ENCODE results near the gene PRDM11. TPM values are rescaled to one million over a fixed set of nuclear protein-coding genes. Genes with fewer than 3 reads are reported as not detected.
A peak's percentile ranks its signal among the peaks of the same experiment; 100 is the strongest.

PRDM11 gene
- total RNA-seq, 2 experiments from 2014 or later: 2.5 to 3.4 TPM

GRCh38 chr11:45229401-45230020 lies 83.1 kb downstream of the PRDM11 start:
- TF ChIP-seq CTCF (IDR thresholded peaks at IDR 0.05): no peak
- Mint-ChIP-seq H3K4me3 (no peak overlapping the region), H3K27ac (no peak overlapping the region), H3K36me3 (ENCODE audit: low read depth) (peaks cover 6% of the 10 kb centered on the region), H3K9me3 (no peaks in the 10 kb centered on the region), H3K27me3 (no peaks in the 10 kb centered on the region), H3K4me1 (ENCODE audit: low read depth) (no peaks in the 10 kb centered on the region)
- Histone ChIP-seq H3K4me1 (ENCODE audit: insufficient read depth, low read length) (peaks cover 4% of the 10 kb centered on the region), H3K36me3 (ENCODE audit: insufficient read depth, low read length) (peaks cover 10% of the 10 kb centered on the region), H3K27ac (ENCODE audit: low read depth in 1 of 2, low read length in 2 of 2) (no peak overlapping the region), H3K27me3 (ENCODE audit: control insufficient read depth in 1 of 2, insufficient read depth in 2 of 2, low read length in 2 of 2) (no peaks in the 10 kb centered on the region), H3K4me3 (ENCODE audit: low read length) (no peak overlapping the region), H3K9me3 (ENCODE audit: control insufficient read depth in 1 of 2, insufficient read depth in 1 of 2, low read length in 2 of 2) (peaks cover 0 to 4% of the 10 kb centered on the region in 2 experiments)
- intact Hi-C loops (cut with DNase I, micrococcal nuclease): loop anchor here in 1 of 2 experiments (10.0 kb wide), 1 partner anchor 115 kb away; no protein-coding TSS in a partner anchor
- DNase-seq: no peak
- POLR2A ChIA-PET: no interaction called here
- ATAC-seq (ENCODE audit: poor library complexity): no peak
- CTCF ChIA-PET: interaction anchor here (1.0 kb wide), 1 partner anchor 16 kb away, joined by 3 read pairs; no protein-coding TSS in a partner anchor

GRCh38 chr11:45232341-45233080 lies 86.1 kb downstream of the PRDM11 start:
- Mint-ChIP-seq H3K27ac (no peak overlapping the region), H3K36me3 (ENCODE audit: low read depth) (no peaks in the 10 kb centered on the region), H3K9me3 (no peaks in the 10 kb centered on the region), H3K4me3 (no peak overlapping the region), H3K27me3 (peaks cover 12% of the 10 kb centered on the region), H3K4me1 (ENCODE audit: low read depth) (no peaks in the 10 kb centered on the region)
- POLR2A ChIA-PET: no interaction called here
- TF ChIP-seq CTCF (IDR thresholded peaks at IDR 0.05): no peak
- H3K4me1 ChIP-seq (ENCODE audit: insufficient read depth, low read length): peaks cover 4% of the 10 kb centered on the region
- CTCF ChIA-PET: interaction anchor here (1.3 kb wide), 1 partner anchor 128 kb away, joined by 5 read pairs; no protein-coding TSS in a partner anchor
- peaks cover 0 to 4% of the 10 kb centered on the region in 2 experiments for H3K9me3 ChIP-seq (ENCODE audit: control insufficient read depth in 1 of 2, insufficient read depth in 1 of 2, low read length in 2 of 2)
- ATAC-seq (ENCODE audit: poor library complexity): no peak
- no peak overlapping the region for H3K4me3 ChIP-seq (ENCODE audit: low read length)
- no peak for DNase-seq
- no peaks in the 10 kb centered on the region for H3K36me3 ChIP-seq (ENCODE audit: insufficient read depth, low read length)
- peaks cover 0 to 3% of the 10 kb centered on the region in 2 experiments for H3K27me3 ChIP-seq (ENCODE audit: control insufficient read depth in 1 of 2, insufficient read depth in 2 of 2, low read length in 2 of 2)
- intact Hi-C loops (cut with DNase I, micrococcal nuclease): loop anchor here in 1 of 2 experiments (10.0 kb wide), 1 partner anchor 118 kb away; no protein-coding TSS in a partner anchor
- no peak overlapping the region for H3K27ac ChIP-seq (ENCODE audit: low read depth in 1 of 2, low read length in 2 of 2)

- no peaks in the 10 kb centered on the region for H3K4me1 Mint-ChIP-seq (ENCODE audit: low read depth)
- peak; percentile 66 for TF ChIP-seq CTCF (IDR thresholded peaks at IDR 0.05)
- Histone ChIP-seq H3K27me3 (ENCODE audit: control insufficient read depth in 1 of 2, insufficient read depth in 2 of 2, low read length in 2 of 2) (peaks cover 0 to 3% of the 10 kb centered on the region in 2 experiments), H3K4me3 (ENCODE audit: low read length) (no peak overlapping the region), H3K27ac (ENCODE audit: low read depth in 1 of 2, low read length in 2 of 2) (no peak overlapping the region), H3K9me3 (ENCODE audit: control insufficient read depth in 1 of 2, insufficient read depth in 1 of 2, low read length in 2 of 2) (peaks cover 0 to 4% of the 10 kb centered on the region in 2 experiments), H3K36me3 (ENCODE audit: insufficient read depth, low read length) (no peaks in the 10 kb centered on the region), H3K4me1 (ENCODE audit: insufficient read depth, low read length) (peaks cover 4% of the 10 kb centered on the region)
- H3K27me3 Mint-ChIP-seq: peaks cover 16% of the 10 kb centered on the region
- H3K4me3 Mint-ChIP-seq: no peak overlapping the region
- POLR2A ChIA-PET: no interaction called here
- CTCF ChIA-PET: interaction anchor here (1.3 kb wide), 1 partner anchor 128 kb away, joined by 5 read pairs; no protein-coding TSS in a partner anchor
- ATAC-seq (ENCODE audit: poor library complexity): peak; percentile 61
- DNase-seq: peak; percentile 25 to 66 (median 44)
- intact Hi-C loops (cut with DNase I, micrococcal nuclease): loop anchor here in 1 of 2 experiments (10.0 kb wide), 1 partner anchor 118 kb away; no protein-coding TSS in a partner anchor
- no peaks in the 10 kb centered on the region for H3K9me3 Mint-ChIP-seq
- H3K27ac Mint-ChIP-seq: no peak overlapping the region
- no peaks in the 10 kb centered on the region for H3K36me3 Mint-ChIP-seq (ENCODE audit: low read depth)
These were observed 86.8 kb downstream of the PRDM11 start for GRCh38 chr11:45233121-45233803.
